PC-3 (cell line): ENCODE results near the gene ELOA. TPM values are rescaled to one million over a fixed set of nuclear protein-coding genes. Genes with fewer than 3 reads are reported as not detected.

Experiments used
- ATAC-seq: fragments of 200-7000 bp; cut with Tn5 transposase; 2 replicates; pipeline ENCODE4 v1.9.1; 2020; ENCODE audit warnings: mild to moderate bottlenecking, moderate library complexity
- BruUV-seq: library from RNA; stranded (reverse); fragments of 400-500 nt; replicated peaks from 2 replicates; lab custom pipeline; 2021; lab: Mats Ljungman, UMichigan
- CTCF ChIA-PET: fragments of 300-600 bp; sonication (Branson Sonifier 250); formaldehyde crosslinking; loops from one replicate; lab custom pipeline; 2022; ENCODE audit warnings: antibody characterized with exemption; lab: Charles Lee
- POLR2A ChIA-PET: fragments of 300-600 bp; sonication (Branson Sonifier 250); formaldehyde crosslinking; loops from one replicate; lab custom pipeline; 2022; ENCODE audit warnings: antibody characterized with exemption; ENCODE audit not compliant: unreplicated experiment; lab: Charles Lee
- DNase-seq: peaks from one replicate; pipeline ENCODE4 v3.0.0-alpha.2; 2015
- H2AFZ ChIP-seq: fragments of 300-600 bp; sonication (generic); 2 replicates; pipeline ENCODE4 v1.6.0; 2016; ENCODE audit warnings: antibody characterized with exemption, low read length
- H3F3A ChIP-seq: fragments of 300-600 bp; sonication (generic); one replicate; pipeline ENCODE4 v1.6.0; 2017; ENCODE audit warnings: antibody characterized with exemption, low read length, control low read depth, mild to moderate bottlenecking; ENCODE audit not compliant: unreplicated experiment
- H3K27ac ChIP-seq: fragments of 300-600 bp; sonication (generic); 2 replicates; pipeline ENCODE4 v1.5.1; 2016; ENCODE audit warnings: mild to moderate bottlenecking, low read length
- H3K27me3 ChIP-seq: fragments of 300-600 bp; sonication (generic); 2 replicates; pipeline ENCODE4 v1.6.1; 2016; ENCODE audit warnings: low read length, mixed read lengths
- H3K36me3 ChIP-seq: fragments of 300-600 bp; sonication (generic); 2 replicates; pipeline ENCODE4 v1.6.1; 2016; ENCODE audit warnings: low read depth, mixed run types, low read length, mixed read lengths
- H3K4me1 ChIP-seq: fragments of 300-600 bp; sonication (generic); 2 replicates; pipeline ENCODE4 v1.5.1; 2016; ENCODE audit warnings: low read length; ENCODE audit not compliant: insufficient read depth
- H3K4me2 ChIP-seq: fragments of 300-600 bp; sonication (generic); 2 replicates; pipeline ENCODE4 v1.6.0; 2016; ENCODE audit warnings: low read length
- H3K4me3 ChIP-seq: fragments of 300-600 bp; sonication (generic); 2 replicates; pipeline ENCODE4 v1.5.1; 2016; ENCODE audit warnings: mild to moderate bottlenecking, low read length, mixed read lengths
- H3K79me2 ChIP-seq: fragments of 300-600 bp; sonication (generic); 2 replicates; pipeline ENCODE4 v1.6.1; 2017; ENCODE audit warnings: low read length, mixed read lengths
- H3K9ac ChIP-seq: fragments of 300-600 bp; sonication (generic); 2 replicates; pipeline ENCODE4 v1.6.0; 2016; ENCODE audit warnings: mild to moderate bottlenecking, low read length
- H3K9me2 ChIP-seq: fragments of 300-600 bp; sonication (generic); replicated peaks from 2 replicates; pipeline ENCODE4 v1.6.1; 2016; ENCODE audit warnings: mixed run types, low read length, mixed read lengths
- H3K9me3 ChIP-seq: fragments of 300-600 bp; sonication (generic); 2 replicates; pipeline ENCODE4 v1.6.1; 2016; ENCODE audit warnings: low read length, mixed read lengths
- H4K20me1 ChIP-seq: fragments of 300-600 bp; sonication (generic); 2 replicates; pipeline ENCODE4 v1.6.1; 2016; ENCODE audit warnings: low read length, mixed read lengths
- CTCF ChIP-seq: fragments of 300-600 bp; sonication (generic); conservative IDR thresholded peaks from 2 replicates; pipeline ENCODE4 v1.5.1; 2017; ENCODE audit warnings: antibody characterized with exemption, low read depth, mild to moderate bottlenecking, low read length
- EZH2 ChIP-seq: fragments of 300-600 bp; sonication (generic); IDR thresholded peaks from one replicate; pipeline ENCODE4 v1.6.1; 2017; ENCODE audit warnings: antibody characterized with exemption, mild to moderate bottlenecking, low read length; ENCODE audit not compliant: unreplicated experiment
- EZH2phosphoT487 ChIP-seq: fragments of 300-600 bp; sonication (generic); IDR thresholded peaks from 2 replicates; pipeline ENCODE4 v1.6.1; 2018; ENCODE audit warnings: mild to moderate bottlenecking, antibody characterized with exemption, low read length, borderline replicate concordance
- intact Hi-C: fragments of 100-400 bp; cut with micrococcal nuclease; formaldehyde crosslinking; loops from 2 replicates; pipeline ENCODE4 v1.9.0; 2023
- total RNA-seq: library from RNA; depleted of rRNA; stranded (reverse); fragments of >200 nt; gene quantifications from 2 replicates; pipeline ENCODE4 v1.2.3, GENCODE V29; 2014

The ELOA gene
- total RNA-seq, 1 experiment from 2014 or later = 50.9 TPM

- intact Hi-C loops = no loop called here
- no peak overlapping the region for H3K9ac ChIP-seq
- ATAC-seq (no peak), DNase-seq (no peak)
- no peaks in the 10 kb centered on the region for H3F3A ChIP-seq
- peaks cover 63% of the 10 kb centered on the region for H3K36me3 ChIP-seq
- no peaks in the 10 kb centered on the region for H3K27me3 ChIP-seq
- no peak overlapping the region for H3K27ac ChIP-seq
- BruUV-seq = no TSS peak
- H2AFZ ChIP-seq = no peak overlapping the region
- H3K79me2 ChIP-seq = no peaks in the 10 kb centered on the region
- no peak overlapping the region for H3K4me3 ChIP-seq
- no peaks in the 10 kb centered on the region for H3K9me3 ChIP-seq
- no peaks in the 10 kb centered on the region for H3K9me2 ChIP-seq
- H4K20me1 ChIP-seq = no peaks in the 10 kb centered on the region
- TF ChIP-seq EZH2 (no peak), CTCF (no peak), EZH2phosphoT487 (no peak)
- ChIA-PET POLR2A (no interaction called here), CTCF (no interaction called here)
- no peaks in the 10 kb centered on the region for H3K4me1 ChIP-seq
- H3K4me2 ChIP-seq = no peak overlapping the region
These were observed 16.0 kb downstream of the ELOA start for GRCh38 chr1:23759277-23759676.

GRCh38 chr1:23763041-23763577 is 19.8 kb downstream of the ELOA start:
- ChIA-PET POLR2A (no interaction called here), CTCF (no interaction called here)
- DNase-seq (no peak), ATAC-seq (no peak)
- no peak overlapping the region for H2AFZ ChIP-seq
- no peak overlapping the region for H3K4me2 ChIP-seq
- intact Hi-C loops = no loop called here
- TF ChIP-seq EZH2 (no peak), EZH2phosphoT487 (no peak), CTCF (no peak)
- no peak overlapping the region for H3K27ac ChIP-seq
- H3K4me1 ChIP-seq = no peaks in the 10 kb centered on the region
- no peak overlapping the region for H3K9ac ChIP-seq
- no peaks in the 10 kb centered on the region for H3K27me3 ChIP-seq
- no TSS peak for BruUV-seq
- H3K9me2 ChIP-seq = no peaks in the 10 kb centered on the region
- H3K4me3 ChIP-seq = no peak overlapping the region
- H3K36me3 ChIP-seq = peaks cover 34% of the 10 kb centered on the region
- no peaks in the 10 kb centered on the region for H3K9me3 ChIP-seq
- no peaks in the 10 kb centered on the region for H3K79me2 ChIP-seq
- no peaks in the 10 kb centered on the region for H4K20me1 ChIP-seq
- no peaks in the 10 kb centered on the region for H3F3A ChIP-seq

- ChIA-PET POLR2A (no interaction called here), CTCF (no interaction called here)
- Histone ChIP-seq H3K9me3 (no peaks in the 10 kb centered on the region), H3K79me2 (no peaks in the 10 kb centered on the region), H3K4me1 (peaks cover 4% of the 10 kb centered on the region; the same call in 1 of the 2 replicates), H2AFZ (no peak overlapping the region), H3K4me3 (no peak overlapping the region), H3K9ac (no peak overlapping the region), H4K20me1 (no peaks in the 10 kb centered on the region), H3K9me2 (no peaks in the 10 kb centered on the region), H3K36me3 (no peaks in the 10 kb centered on the region), H3K27me3 (no peaks in the 10 kb centered on the region), H3K4me2 (no peak overlapping the region), H3K27ac (no peak overlapping the region), H3F3A (no peaks in the 10 kb centered on the region)
- intact Hi-C loops = no loop called here
- ATAC-seq (no peak), DNase-seq (no peak)
- TF ChIP-seq EZH2phosphoT487 (no peak), EZH2 (no peak), CTCF (no peak)
- BruUV-seq = no TSS peak
These were observed 25.5 kb downstream of the ELOA start for GRCh38 chr1:23768733-23769132.
